Measurements from ENCODE around the gene COL12A1. TPM values are rescaled to one million over a fixed set of nuclear protein-coding genes. Genes with fewer than 3 reads are reported as not detected.
A peak's percentile ranks its signal among the peaks of the same experiment; 100 is the strongest.

COL12A1 gene
- total and polyA plus RNA-seq, 4 donors = 11.8 to 214 (median 97.0) TPM

- intact Hi-C loops (cut with DNase I) = no loop called here
- Histone ChIP-seq H3K4me1 (ENCODE audit: control insufficient read depth in 1 of 2, insufficient read depth in 2 of 2, low read length in 2 of 2) (peaks cover 0 to 1% of the 10 kb centered on the region in 2 donors), H3K27ac (ENCODE audit: low read depth in 1 of 2, low read length in 2 of 2) (no peak overlapping the region), H3K9me3 (ENCODE audit: control insufficient read depth, low read length) (no peaks in the 10 kb centered on the region), H3K36me3 (ENCODE audit: control insufficient read depth in 1 of 2, insufficient read depth in 2 of 2, low read length in 1 of 2) (peaks cover 0 to 6% of the 10 kb centered on the region in 2 donors), H3K27me3 (ENCODE audit: control insufficient read depth in 1 of 2, insufficient read depth in 2 of 2, low read length in 1 of 2) (no peaks in the 10 kb centered on the region), H3K4me3 (ENCODE audit: low read length in 2 of 2) (no peak overlapping the region)
- ATAC-seq (ENCODE audit: low FRiP score) (no peak), DNase-seq (no peak)
- WGBS, 2 donors = 99 to 100% methylated on average over 1 of the region's 1 CpG
These were observed 59.9 kb downstream of the COL12A1 start for GRCh38 chr6:75145976-75146375.

GRCh38 chr6:75145211-75145610 lies 60.6 kb downstream of the COL12A1 start:
- no peak overlapping the region for H3K4me3 ChIP-seq (ENCODE audit: low read length in 2 of 2)
- peaks cover 0 to 6% of the 10 kb centered on the region in 2 donors for H3K36me3 ChIP-seq (ENCODE audit: control insufficient read depth in 1 of 2, insufficient read depth in 2 of 2, low read length in 1 of 2)
- intact Hi-C loops (cut with DNase I) = no loop called here
- H3K27me3 ChIP-seq (ENCODE audit: control insufficient read depth in 1 of 2, insufficient read depth in 2 of 2, low read length in 1 of 2) = no peaks in the 10 kb centered on the region
- ATAC-seq (ENCODE audit: low FRiP score) (no peak), DNase-seq (no peak)
- 91 to 95% methylated on average over 4 of the region's 4 CpGs for WGBS, 2 donors
- H3K27ac ChIP-seq (ENCODE audit: low read depth in 1 of 2, low read length in 2 of 2) = no peak overlapping the region
- no peaks in the 10 kb centered on the region for H3K9me3 ChIP-seq (ENCODE audit: control insufficient read depth, low read length)
- H3K4me1 ChIP-seq (ENCODE audit: control insufficient read depth in 1 of 2, insufficient read depth in 2 of 2, low read length in 2 of 2) = peaks cover 0 to 1% of the 10 kb centered on the region in 2 donors

GRCh38 chr6:75144386-75144785 lies 61.5 kb downstream of the COL12A1 start:
- H3K4me1 ChIP-seq (ENCODE audit: control insufficient read depth in 1 of 2, insufficient read depth in 2 of 2, low read length in 2 of 2) = peaks cover 0 to 1% of the 10 kb centered on the region in 2 donors
- H3K9me3 ChIP-seq (ENCODE audit: control insufficient read depth, low read length) = no peaks in the 10 kb centered on the region
- no peak overlapping the region for H3K4me3 ChIP-seq (ENCODE audit: low read length in 2 of 2)
- no peak for ATAC-seq (ENCODE audit: low FRiP score)
- H3K27ac ChIP-seq (ENCODE audit: low read depth in 1 of 2, low read length in 2 of 2) = no peak overlapping the region
- 97 to 100% methylated on average over 1 of the region's 1 CpG for WGBS, 2 donors
- peaks cover 0 to 6% of the 10 kb centered on the region in 2 donors for H3K36me3 ChIP-seq (ENCODE audit: control insufficient read depth in 1 of 2, insufficient read depth in 2 of 2, low read length in 1 of 2)
- no peaks in the 10 kb centered on the region for H3K27me3 ChIP-seq (ENCODE audit: control insufficient read depth in 1 of 2, insufficient read depth in 2 of 2, low read length in 1 of 2)
- DNase-seq = no peak
- intact Hi-C loops (cut with DNase I) = no loop called here

GRCh38 chr6:75143191-75143590 lies 62.7 kb downstream of the COL12A1 start:
- peaks cover 0 to 6% of the 10 kb centered on the region in 2 donors for H3K36me3 ChIP-seq (ENCODE audit: control insufficient read depth in 1 of 2, insufficient read depth in 2 of 2, low read length in 1 of 2)
- no peaks in the 10 kb centered on the region for H3K27me3 ChIP-seq (ENCODE audit: control insufficient read depth in 1 of 2, insufficient read depth in 2 of 2, low read length in 1 of 2)
- no peak for ATAC-seq (ENCODE audit: low FRiP score)
- DNase-seq = no peak
- no peaks in the 10 kb centered on the region for H3K9me3 ChIP-seq (ENCODE audit: control insufficient read depth, low read length)
- 66 to 71% methylated on average over 3 of the region's 3 CpGs for WGBS, 2 donors
- H3K27ac ChIP-seq (ENCODE audit: low read depth in 1 of 2, low read length in 2 of 2) = no peak overlapping the region
- no peak overlapping the region for H3K4me3 ChIP-seq (ENCODE audit: low read length in 2 of 2)
- intact Hi-C loops (cut with DNase I) = no loop called here
- peaks cover 0 to 1% of the 10 kb centered on the region in 2 donors for H3K4me1 ChIP-seq (ENCODE audit: control insufficient read depth in 1 of 2, insufficient read depth in 2 of 2, low read length in 2 of 2)

GRCh38 chr6:75142721-75143120 lies 63.1 kb downstream of the COL12A1 start:
- intact Hi-C loops (cut with DNase I) = no loop called here
- Histone ChIP-seq H3K4me1 (ENCODE audit: control insufficient read depth in 1 of 2, insufficient read depth in 2 of 2, low read length in 2 of 2) (peaks cover 0 to 1% of the 10 kb centered on the region in 2 donors), H3K4me3 (ENCODE audit: low read length in 2 of 2) (no peak overlapping the region), H3K9me3 (ENCODE audit: control insufficient read depth, low read length) (no peaks in the 10 kb centered on the region), H3K27ac (ENCODE audit: low read depth in 1 of 2, low read length in 2 of 2) (no peak overlapping the region), H3K27me3 (ENCODE audit: control insufficient read depth in 1 of 2, insufficient read depth in 2 of 2, low read length in 1 of 2) (no peaks in the 10 kb centered on the region), H3K36me3 (ENCODE audit: control insufficient read depth in 1 of 2, insufficient read depth in 2 of 2, low read length in 1 of 2) (peaks cover 0 to 6% of the 10 kb centered on the region in 2 donors)
- no peak for DNase-seq
- WGBS, 2 donors = 78 to 81% methylated on average over 2 of the region's 2 CpGs
- no peak for ATAC-seq (ENCODE audit: low FRiP score)

- Histone ChIP-seq H3K27me3 (ENCODE audit: control insufficient read depth in 1 of 2, insufficient read depth in 2 of 2, low read length in 1 of 2) (no peaks in the 10 kb centered on the region), H3K9me3 (ENCODE audit: control insufficient read depth, low read length) (no peaks in the 10 kb centered on the region), H3K4me3 (ENCODE audit: low read length in 2 of 2) (no peak overlapping the region), H3K36me3 (ENCODE audit: control insufficient read depth in 1 of 2, insufficient read depth in 2 of 2, low read length in 1 of 2) (peaks cover 0 to 3% of the 10 kb centered on the region in 2 donors), H3K27ac (ENCODE audit: low read depth in 1 of 2, low read length in 2 of 2) (no peak overlapping the region), H3K4me1 (ENCODE audit: control insufficient read depth in 1 of 2, insufficient read depth in 2 of 2, low read length in 2 of 2) (no peaks in the 10 kb centered on the region)
- DNase-seq (no peak), ATAC-seq (ENCODE audit: low FRiP score) (no peak)
- intact Hi-C loops (cut with DNase I) = no loop called here
- whole genome bisulfite sequencing, 2 donors = 96 to 98% methylated on average over 3 of the region's 3 CpGs
These were observed 70.0 kb downstream of the COL12A1 start for GRCh38 chr6:75135876-75136275.

GRCh38 chr6:75135450-75135849 lies 70.4 kb downstream of the COL12A1 start:
- no peak overlapping the region for H3K4me3 ChIP-seq (ENCODE audit: low read length in 2 of 2)
- intact Hi-C loops (cut with DNase I) = no loop called here
- DNase-seq = no peak
- H3K4me1 ChIP-seq (ENCODE audit: control insufficient read depth in 1 of 2, insufficient read depth in 2 of 2, low read length in 2 of 2) = no peaks in the 10 kb centered on the region
- no peak overlapping the region for H3K27ac ChIP-seq (ENCODE audit: low read depth in 1 of 2, low read length in 2 of 2)
- no peak for ATAC-seq (ENCODE audit: low FRiP score)
- peaks cover 0 to 6% of the 10 kb centered on the region in 2 donors for H3K36me3 ChIP-seq (ENCODE audit: control insufficient read depth in 1 of 2, insufficient read depth in 2 of 2, low read length in 1 of 2)
- H3K27me3 ChIP-seq (ENCODE audit: control insufficient read depth in 1 of 2, insufficient read depth in 2 of 2, low read length in 1 of 2) = no peaks in the 10 kb centered on the region
- H3K9me3 ChIP-seq (ENCODE audit: control insufficient read depth, low read length) = no peaks in the 10 kb centered on the region
- 89 to 93% methylated on average over 6 of the region's 6 CpGs for WGBS, 2 donors

GRCh38 chr6:75130784-75131183 lies 75.1 kb downstream of the COL12A1 start:
- 86% methylated on average over 9 of the region's 9 CpGs for WGBS, 2 donors
- ATAC-seq (ENCODE audit: low FRiP score) = no peak
- no peak for DNase-seq
- H3K4me3 ChIP-seq (ENCODE audit: low read length in 2 of 2) = no peak overlapping the region
- intact Hi-C loops (cut with DNase I) = no loop called here
- H3K9me3 ChIP-seq (ENCODE audit: control insufficient read depth, low read length) = no peaks in the 10 kb centered on the region
- H3K4me1 ChIP-seq (ENCODE audit: control insufficient read depth in 1 of 2, insufficient read depth in 2 of 2, low read length in 2 of 2) = peaks cover 0 to 3% of the 10 kb centered on the region in 2 donors
- H3K27me3 ChIP-seq (ENCODE audit: control insufficient read depth in 1 of 2, insufficient read depth in 2 of 2, low read length in 1 of 2) = no peaks in the 10 kb centered on the region
- H3K36me3 ChIP-seq (ENCODE audit: control insufficient read depth in 1 of 2, insufficient read depth in 2 of 2, low read length in 1 of 2) = peaks cover 0 to 9% of the 10 kb centered on the region in 2 donors
- H3K27ac ChIP-seq (ENCODE audit: low read depth in 1 of 2, low read length in 2 of 2) = no peak overlapping the region

GRCh38 chr6:75128878-75129570 lies 76.8 kb downstream of the COL12A1 start:
- Histone ChIP-seq H3K27me3 (ENCODE audit: control insufficient read depth in 1 of 2, insufficient read depth in 2 of 2, low read length in 1 of 2) (no peaks in the 10 kb centered on the region), H3K36me3 (ENCODE audit: control insufficient read depth in 1 of 2, insufficient read depth in 2 of 2, low read length in 1 of 2) (peaks cover 0 to 9% of the 10 kb centered on the region in 2 donors), H3K27ac (ENCODE audit: low read depth in 1 of 2, low read length in 2 of 2) (no peak overlapping the region), H3K4me3 (ENCODE audit: low read length in 2 of 2) (no peak overlapping the region), H3K4me1 (ENCODE audit: control insufficient read depth in 1 of 2, insufficient read depth in 2 of 2, low read length in 2 of 2) (peaks cover 0 to 3% of the 10 kb centered on the region in 2 donors), H3K9me3 (ENCODE audit: control insufficient read depth, low read length) (no peaks in the 10 kb centered on the region)
- WGBS, 2 donors = 17 to 53% methylated on average over 3 of the region's 3 CpGs
- intact Hi-C loops (cut with DNase I) = no loop called here
- DNase-seq (no peak), ATAC-seq (ENCODE audit: low FRiP score) (peak; percentile 44)

Measured in aorta (tissue), 5 donors.